SHP77 treated with DMSO at 0.1 percent for 48 hours (cell line): ENCODE results near the gene CPS1.
A peak's percentile ranks its signal among the peaks of the same experiment; 100 is the strongest.

ENCODE experiments used
- DNase-seq: peaks from one replicate; lab custom pipeline; 2025; lab: John Stamatoyannopoulos, UW

CPS1 gene

GRCh38 chr2:210546424-210547208 is 9.8 kb upstream of the CPS1 start:
- DNase-seq: peak; percentile 23

- DNase-seq: no peak
These were observed 8.4 kb upstream of the CPS1 start for GRCh38 chr2:210548031-210548430.

GRCh38 chr2:210548878-210549384 is 7.5 kb upstream of the CPS1 start:
- no peak for DNase-seq

GRCh38 chr2:210551001-210551400 is 5.4 kb upstream of the CPS1 start:
- no peak for DNase-seq

GRCh38 chr2:210553373-210553772 is 3.0 kb upstream of the CPS1 start:
- no peak for DNase-seq

GRCh38 chr2:210555555-210555954 is 844 bp upstream of the CPS1 start:
- DNase-seq: no peak

- no peak for DNase-seq
These were observed 1.3 kb downstream of the CPS1 start for GRCh38 chr2:210557721-210558120.

GRCh38 chr2:210558708-210559107 is 2.3 kb downstream of the CPS1 start:
- DNase-seq: peak; percentile 55

- DNase-seq: peak; percentile 66
These were observed 2.8 kb downstream of the CPS1 start for GRCh38 chr2:210559182-210559581.

GRCh38 chr2:210561475-210561874 is 5.1 kb downstream of the CPS1 start:
- DNase-seq: no peak

GRCh38 chr2:210562091-210562490 is 5.7 kb downstream of the CPS1 start:
- DNase-seq: no peak

- no peak for DNase-seq
These were observed 6.2 kb downstream of the CPS1 start for GRCh38 chr2:210562502-210563080.

GRCh38 chr2:210567279-210567678 is 10.9 kb downstream of the CPS1 start:
- DNase-seq: no peak

- no peak for DNase-seq
These were observed 11.7 kb downstream of the CPS1 start for GRCh38 chr2:210568108-210568507.

GRCh38 chr2:210577263-210578071 is 21.1 kb downstream of the CPS1 start:
- DNase-seq: peak; percentile 72

GRCh38 chr2:210584834-210585233 is 28.4 kb downstream of the CPS1 start:
- no peak for DNase-seq

- no peak for DNase-seq
These were observed 30.0 kb downstream of the CPS1 start for GRCh38 chr2:210586381-210586780.

GRCh38 chr2:210591663-210592062 is 35.3 kb downstream of the CPS1 start:
- no peak for DNase-seq

- DNase-seq: no peak
These were observed 36.3 kb downstream of the CPS1 start for GRCh38 chr2:210592726-210593125.

GRCh38 chr2:210593166-210593565 is 36.8 kb downstream of the CPS1 start:
- DNase-seq: no peak

- no peak for DNase-seq
These were observed 41.8 kb downstream of the CPS1 start for GRCh38 chr2:210598219-210598618.

GRCh38 chr2:210599476-210599875 is 43.1 kb downstream of the CPS1 start:
- DNase-seq: no peak

- no peak for DNase-seq
These were observed 48.3 kb downstream of the CPS1 start for GRCh38 chr2:210604666-210605065.
